Uterus (tissue), 4 donors: ENCODE measurements around the gene TPCN1. TPM values are rescaled to one million over a fixed set of nuclear protein-coding genes. Genes with fewer than 3 reads are reported as not detected.

ENCODE experiments used
- DNase-seq, 2 donors: peaks; one replicate each; pipeline ENCODE4 v3.0.0-alpha.2; 2019 to 2020
- H3K27ac ChIP-seq, 2 donors: fragments of 200-600 bp; sonication (generic); 1 replicate in 1 of 2; 2 replicates in 1 of 2; pipeline ENCODE4 v1.5.1; 2016 to 2018
- H3K27me3 ChIP-seq, 2 donors: fragments of 200-600 bp; sonication (generic); one replicate each; pipeline ENCODE4 v1.5.1; 2018 to 2019; ENCODE audit warnings: control low read depth in 1 of 2
- H3K36me3 ChIP-seq, 2 donors: fragments of 200-600 bp; sonication (generic); one replicate each; pipeline ENCODE4 v1.5.1; 2019; ENCODE audit warnings: control low read depth in 1 of 2
- H3K4me1 ChIP-seq, 2 donors: fragments of 200-600 bp; sonication (generic); one replicate each; pipeline ENCODE4 v1.5.1; 2018 to 2019; ENCODE audit warnings: control low read depth in 1 of 2
- H3K4me3 ChIP-seq, 2 donors: fragments of 200-600 bp; sonication (generic); 1 replicate in 1 of 2; 2 replicates in 1 of 2; pipeline ENCODE4 v1.5.1; 2018 to 2019; ENCODE audit warnings: mild to moderate bottlenecking in 1 of 2
- H3K9me3 ChIP-seq, 2 donors: fragments of 200-600 bp; sonication (generic); one replicate each; pipeline ENCODE4 v1.5.1; 2019; ENCODE audit warnings: control low read depth in 1 of 2
- CTCF ChIP-seq, 4 experiments: fragments of 200-600 bp in 2 of 4; fragments of 450-650 bp in 2 of 4; sonication (generic) in 2 of 4; IDR thresholded peaks; one replicate each; pipeline ENCODE4 v1.5.1; 2016 to 2019; ENCODE audit warnings: antibody characterized with exemption in 4 of 4, mild to moderate bottlenecking in 2 of 4, moderate library complexity in 1 of 4
- POLR2A ChIP-seq, 2 donors: fragments of 450-650 bp; IDR thresholded peaks; one replicate each; pipeline ENCODE4 v1.6.1; 2016; ENCODE audit warnings: antibody characterized with exemption in 2 of 2, mild to moderate bottlenecking in 1 of 2, moderate library complexity in 1 of 2
- intact Hi-C: fragments of 100-400 bp; cut with DNase I; formaldehyde crosslinking; loops from one replicate; pipeline ENCODE4 v1.15.1; 2023; ENCODE audit warnings: low total_unique reads
- total RNA-seq, 4 donors: library from RNA; depleted of rRNA in 3 of 4; stranded (reverse); fragments of >200 nt in 3 of 4; gene quantifications; one replicate each; pipeline versions ENCODE4 v1.1.0 to v1.2.4, GENCODE V29; 2014 to 2023
- donor health status: DM: yes; HTN: yes; CAD: no.

The TPCN1 gene
- total RNA-seq, 4 donors from 2014 or later: 21.4 to 79.8 (median 52.9) TPM

DNA sequence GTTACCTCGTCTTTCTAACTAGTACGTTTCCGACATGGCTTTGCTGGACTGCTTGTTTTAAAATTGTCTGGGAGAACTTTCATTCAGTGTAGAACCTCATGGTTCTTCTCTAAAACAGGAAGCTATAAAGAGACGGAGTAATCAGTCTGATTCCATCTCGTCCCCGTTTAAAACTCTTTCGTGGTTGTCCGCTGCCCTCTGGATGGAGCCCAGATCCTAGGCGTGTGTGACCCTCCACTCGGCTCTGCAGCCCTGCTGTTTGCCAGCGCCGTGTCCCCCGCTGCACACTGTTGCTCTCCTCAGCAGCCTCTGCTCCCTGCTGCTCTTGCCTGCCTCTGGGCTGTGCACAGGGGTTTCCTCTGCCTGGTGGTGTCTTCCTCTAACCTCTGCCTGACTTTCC lies 63.5 kb downstream of the TPCN1 start:
- TF ChIP-seq CTCF (IDR thresholded peaks at IDR 0.05) (no peak), POLR2A (IDR thresholded peaks at IDR 0.05) (no peak)
- H3K9me3 ChIP-seq: no peaks in the 10 kb centered on the region
- no peak overlapping the region for H3K27ac ChIP-seq
- H3K4me1 ChIP-seq: no peaks in the 10 kb centered on the region
- no peaks in the 10 kb centered on the region for H3K27me3 ChIP-seq
- intact Hi-C loops: no loop called here
- no peaks in the 10 kb centered on the region for H3K36me3 ChIP-seq
- no peak overlapping the region for H3K4me3 ChIP-seq
- no peak for DNase-seq

GRCh38 chr12:113285679-113286610 lies 64.7 kb downstream of the TPCN1 start:
- DNase-seq: no peak
- no peaks in the 10 kb centered on the region for H3K36me3 ChIP-seq
- no peaks in the 10 kb centered on the region for H3K9me3 ChIP-seq
- H3K27ac ChIP-seq: no peak overlapping the region
- H3K27me3 ChIP-seq: no peaks in the 10 kb centered on the region
- no peaks in the 10 kb centered on the region for H3K4me1 ChIP-seq
- intact Hi-C loops: no loop called here
- H3K4me3 ChIP-seq: no peak overlapping the region
- TF ChIP-seq CTCF (IDR thresholded peaks at IDR 0.05): no peak
- TF ChIP-seq POLR2A (IDR thresholded peaks at IDR 0.05): no peak

GRCh38 chr12:113286712-113287111 lies 65.4 kb downstream of the TPCN1 start:
- no peaks in the 10 kb centered on the region for H3K4me1 ChIP-seq
- no peak for TF ChIP-seq CTCF (IDR thresholded peaks at IDR 0.05)
- no peak for TF ChIP-seq POLR2A (IDR thresholded peaks at IDR 0.05)
- no peak overlapping the region for H3K27ac ChIP-seq
- no peak for DNase-seq
- no peaks in the 10 kb centered on the region for H3K27me3 ChIP-seq
- intact Hi-C loops: no loop called here
- H3K36me3 ChIP-seq: no peaks in the 10 kb centered on the region
- H3K4me3 ChIP-seq: no peak overlapping the region
- no peaks in the 10 kb centered on the region for H3K9me3 ChIP-seq

GRCh38 chr12:113287146-113287898 lies 66.1 kb downstream of the TPCN1 start:
- Histone ChIP-seq H3K27ac (no peak overlapping the region), H3K4me1 (no peaks in the 10 kb centered on the region), H3K9me3 (no peaks in the 10 kb centered on the region), H3K4me3 (no peak overlapping the region), H3K27me3 (no peaks in the 10 kb centered on the region), H3K36me3 (no peaks in the 10 kb centered on the region)
- no peak for TF ChIP-seq CTCF (IDR thresholded peaks at IDR 0.05)
- TF ChIP-seq POLR2A (IDR thresholded peaks at IDR 0.05): no peak
- intact Hi-C loops: no loop called here
- DNase-seq: no peak

- TF ChIP-seq POLR2A (IDR thresholded peaks at IDR 0.05): no peak
- TF ChIP-seq CTCF (IDR thresholded peaks at IDR 0.05): no peak
- no peak overlapping the region for H3K4me3 ChIP-seq
- H3K4me1 ChIP-seq: no peaks in the 10 kb centered on the region
- no peak overlapping the region for H3K27ac ChIP-seq
- DNase-seq: no peak
- H3K36me3 ChIP-seq: no peaks in the 10 kb centered on the region
- no peaks in the 10 kb centered on the region for H3K27me3 ChIP-seq
- intact Hi-C loops: no loop called here
- no peaks in the 10 kb centered on the region for H3K9me3 ChIP-seq
Measured at GRCh38 chr12:113287899-113288282, 66.6 kb downstream of the TPCN1 start.
